Measurements from ENCODE around the gene TGM2.

DNA sequence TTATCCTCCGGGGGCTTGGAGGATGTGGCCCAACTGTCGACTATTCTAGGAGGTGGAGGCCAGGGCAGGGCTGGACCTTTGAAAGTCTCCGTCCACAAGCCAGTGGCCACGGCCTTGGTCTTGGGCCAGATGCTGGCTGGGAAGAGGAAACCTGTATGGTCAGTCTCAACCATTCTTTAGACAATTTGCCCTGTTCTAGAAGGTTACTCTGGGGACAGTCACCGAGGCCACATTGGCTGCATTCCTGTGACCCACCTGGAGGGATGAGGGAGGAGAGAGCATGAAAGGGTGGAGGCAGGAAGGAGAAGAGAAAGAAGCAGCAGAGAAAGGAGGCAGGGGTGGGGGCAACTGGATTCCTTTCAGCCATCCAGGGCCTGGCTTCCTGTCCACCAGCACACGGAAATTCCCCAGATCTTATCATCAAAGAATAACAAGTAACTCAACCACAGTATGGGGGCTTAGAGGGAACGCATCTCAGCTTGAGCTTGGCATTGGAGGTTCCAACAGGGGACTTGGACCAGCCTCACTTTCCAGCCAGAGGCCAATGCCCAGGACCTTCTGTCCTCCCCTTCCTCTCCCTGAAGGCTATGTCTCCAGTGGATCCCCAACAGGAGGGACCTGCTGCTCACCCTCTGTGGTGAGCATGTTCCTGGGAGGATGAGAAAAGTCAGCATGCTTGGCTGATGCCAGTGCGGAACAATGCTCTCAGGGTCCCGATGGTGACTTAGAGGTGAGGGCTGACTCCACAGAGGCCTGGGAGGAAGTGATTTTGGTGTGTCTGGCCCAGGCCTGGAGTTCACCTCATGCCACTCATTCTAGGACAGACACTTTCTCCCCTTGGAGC lies 30.4 kb downstream of the TGM2 start:
- TF ChIP-seq, protein P1, sequence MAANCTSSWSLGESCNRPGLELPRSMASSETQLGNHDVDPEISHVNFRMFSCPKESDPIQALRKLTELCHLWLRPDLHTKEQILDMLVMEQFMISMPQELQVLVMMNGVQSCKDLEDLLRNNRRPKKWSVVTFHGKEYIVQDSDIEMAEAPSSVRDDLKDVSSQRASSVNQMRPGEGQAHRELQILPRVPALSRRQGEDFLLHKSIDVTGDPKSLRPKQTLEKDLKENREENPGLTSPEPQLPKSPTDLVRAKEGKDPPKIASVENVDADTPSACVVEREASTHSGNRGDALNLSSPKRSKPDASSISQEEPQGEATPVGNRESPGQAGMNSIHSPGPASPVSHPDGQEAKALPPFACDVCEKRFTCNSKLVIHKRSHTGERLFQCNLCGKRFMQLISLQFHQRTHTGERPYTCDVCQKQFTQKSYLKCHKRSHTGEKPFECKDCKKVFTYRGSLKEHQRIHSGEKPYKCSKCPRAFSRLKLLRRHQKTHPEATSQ (tag by site-specific recombination; IDR thresholded peaks at IDR 0.05) = no peak
- TF ChIP-seq, protein P2, sequence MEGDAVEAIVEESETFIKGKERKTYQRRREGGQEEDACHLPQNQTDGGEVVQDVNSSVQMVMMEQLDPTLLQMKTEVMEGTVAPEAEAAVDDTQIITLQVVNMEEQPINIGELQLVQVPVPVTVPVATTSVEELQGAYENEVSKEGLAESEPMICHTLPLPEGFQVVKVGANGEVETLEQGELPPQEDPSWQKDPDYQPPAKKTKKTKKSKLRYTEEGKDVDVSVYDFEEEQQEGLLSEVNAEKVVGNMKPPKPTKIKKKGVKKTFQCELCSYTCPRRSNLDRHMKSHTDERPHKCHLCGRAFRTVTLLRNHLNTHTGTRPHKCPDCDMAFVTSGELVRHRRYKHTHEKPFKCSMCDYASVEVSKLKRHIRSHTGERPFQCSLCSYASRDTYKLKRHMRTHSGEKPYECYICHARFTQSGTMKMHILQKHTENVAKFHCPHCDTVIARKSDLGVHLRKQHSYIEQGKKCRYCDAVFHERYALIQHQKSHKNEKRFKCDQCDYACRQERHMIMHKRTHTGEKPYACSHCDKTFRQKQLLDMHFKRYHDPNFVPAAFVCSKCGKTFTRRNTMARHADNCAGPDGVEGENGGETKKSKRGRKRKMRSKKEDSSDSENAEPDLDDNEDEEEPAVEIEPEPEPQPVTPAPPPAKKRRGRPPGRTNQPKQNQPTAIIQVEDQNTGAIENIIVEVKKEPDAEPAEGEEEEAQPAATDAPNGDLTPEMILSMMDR (tag by site-specific recombination; IDR thresholded peaks at IDR 0.05) = no peak
